Activated T-helper 1 cell treated with anti-CD3 and anti-CD28 coated beads, Interleukin-12 subunit alpha, Interleukin-12 subunit beta, Interleukin-2, Interleukin-4 antibody, amounts not matched to agents 30 ng/mL and 10 ng/mL and 1 ng/mL, durations not matched to agents 14 hours and 24 hours and 36 hours (primary cell): Measurements from ENCODE around the gene OR13C5. TPM values are rescaled to one million over a fixed set of nuclear protein-coding genes. Genes with fewer than 3 reads are reported as not detected.
"Not testable (repeated sequence)": the region's sequence is repeated elsewhere in the genome, so short reads cannot be mapped to it uniquely, and the experiment has no call there.

Experiments used
- DNase-seq: peaks from one replicate; pipeline ENCODE4 v3.0.0; 2021; ENCODE audit warnings: low spot score
- H3K27ac Mint-ChIP-seq: one replicate; pipeline ENCODE4 v1.8.0; 2021; ENCODE audit warnings: mild to moderate bottlenecking, mixed read lengths
- H3K27me3 Mint-ChIP-seq: one replicate; pipeline ENCODE4 v1.8.0; 2022; ENCODE audit warnings: mild to moderate bottlenecking, moderate library complexity, mixed read lengths; ENCODE audit not compliant: insufficient read depth
- H3K36me3 Mint-ChIP-seq: one replicate; pipeline ENCODE4 v1.8.0; 2021; ENCODE audit warnings: low read depth, mixed read lengths
- H3K4me1 Mint-ChIP-seq: one replicate; pipeline ENCODE4 v1.8.0; 2021; ENCODE audit warnings: low read depth, mixed read lengths
- H3K4me3 Mint-ChIP-seq: one replicate; pipeline ENCODE4 v1.8.0; 2021; ENCODE audit warnings: mild to moderate bottlenecking, moderate library complexity, mixed read lengths
- H3K9me3 Mint-ChIP-seq: one replicate; pipeline ENCODE4 v1.8.0; 2021; ENCODE audit warnings: mixed read lengths
- intact Hi-C: fragments of 100-400 bp; cut with micrococcal nuclease; formaldehyde crosslinking; loops from one replicate; pipeline ENCODE4 v1.15.1; 2024
- total RNA-seq: library from RNA; stranded (reverse); gene quantifications from 2 replicates; pipeline ENCODE4 v1.2.3, GENCODE V29; 2022

Gene OR13C5
- not detected in 2 replicates for total RNA-seq

GRCh38 chr9:104599313-104599712 lies at the start of gene OR13C5:
Gene OR13C5 (minus strand): TSS chr9:104599413. CDS start chr9:104599413, 0 bp downstream.
- H3K9me3 Mint-ChIP-seq, H3K36me3 Mint-ChIP-seq, H3K4me1 Mint-ChIP-seq, H3K27ac Mint-ChIP-seq, H3K27me3 Mint-ChIP-seq, intact Hi-C loops, H3K4me3 Mint-ChIP-seq, DNase-seq: not testable (repeated sequence)

GRCh38 chr9:104635456-104635855 lies 36.2 kb upstream of the OR13C5 start:
- intact Hi-C loops: no loop called here
- H3K27ac Mint-ChIP-seq: no peak overlapping the region
- no peaks in the 10 kb centered on the region for H3K4me1 Mint-ChIP-seq
- H3K9me3 Mint-ChIP-seq: peaks cover 6% of the 10 kb centered on the region
- H3K27me3 Mint-ChIP-seq: no peaks in the 10 kb centered on the region
- H3K36me3 Mint-ChIP-seq: no peaks in the 10 kb centered on the region
- no peak overlapping the region for H3K4me3 Mint-ChIP-seq
- no peak for DNase-seq

GRCh38 chr9:104633976-104634520 lies 34.8 kb upstream of the OR13C5 start:
- Mint-ChIP-seq H3K9me3 (peaks cover 4% of the 10 kb centered on the region), H3K27ac (no peak overlapping the region), H3K4me1 (no peaks in the 10 kb centered on the region), H3K27me3 (no peaks in the 10 kb centered on the region), H3K4me3 (no peak overlapping the region), H3K36me3 (no peaks in the 10 kb centered on the region)
- intact Hi-C loops: no loop called here
- no peak for DNase-seq

GRCh38 chr9:104625964-104626363 lies 26.8 kb upstream of the OR13C5 start:
- DNase-seq, intact Hi-C loops, H3K27me3 Mint-ChIP-seq, H3K27ac Mint-ChIP-seq, H3K4me3 Mint-ChIP-seq, H3K9me3 Mint-ChIP-seq, H3K4me1 Mint-ChIP-seq, H3K36me3 Mint-ChIP-seq: not testable (repeated sequence)

- Mint-ChIP-seq H3K4me1 (no peaks in the 10 kb centered on the region), H3K4me3 (no peak within 1 kb of the TSS), H3K27me3 (no peaks in the 10 kb centered on the region), H3K36me3 (no peaks in the 10 kb centered on the region), H3K27ac (no peak within 1 kb of the TSS), H3K9me3 (no peaks in the 10 kb centered on the region)
- intact Hi-C loops: no loop called here
- no peak for DNase-seq
Observed at GRCh38 chr9:104618104-104618503, 18.9 kb upstream of the OR13C5 start, which contains the start of gene OR13C9. Gene OR13C9 (minus strand): TSS chr9:104618204. CDS start chr9:104618204, 0 bp downstream.

- no peaks in the 10 kb centered on the region for H3K36me3 Mint-ChIP-seq
- no peaks in the 10 kb centered on the region for H3K27me3 Mint-ChIP-seq
- no peak overlapping the region for H3K4me3 Mint-ChIP-seq
- no peak overlapping the region for H3K27ac Mint-ChIP-seq
- H3K9me3 Mint-ChIP-seq: no peaks in the 10 kb centered on the region
- DNase-seq: no peak
- intact Hi-C loops: no loop called here
- no peaks in the 10 kb centered on the region for H3K4me1 Mint-ChIP-seq
Observed at GRCh38 chr9:104617418-104617817, 18.2 kb upstream of the OR13C5 start.

GRCh38 chr9:104611213-104611612 lies 12.0 kb upstream of the OR13C5 start:
- DNase-seq: no peak
- Mint-ChIP-seq H3K9me3 (no peaks in the 10 kb centered on the region), H3K4me3 (no peak overlapping the region), H3K4me1 (no peaks in the 10 kb centered on the region), H3K36me3 (no peaks in the 10 kb centered on the region), H3K27ac (no peak overlapping the region), H3K27me3 (no peaks in the 10 kb centered on the region)
- intact Hi-C loops: no loop called here

GRCh38 chr9:104608336-104608735 lies 9.1 kb upstream of the OR13C5 start:
- intact Hi-C loops: no loop called here
- no peaks in the 10 kb centered on the region for H3K9me3 Mint-ChIP-seq
- H3K27ac Mint-ChIP-seq: no peak overlapping the region
- no peak for DNase-seq
- H3K36me3 Mint-ChIP-seq: no peaks in the 10 kb centered on the region
- no peaks in the 10 kb centered on the region for H3K4me1 Mint-ChIP-seq
- no peaks in the 10 kb centered on the region for H3K27me3 Mint-ChIP-seq
- no peak overlapping the region for H3K4me3 Mint-ChIP-seq

- H3K27me3 Mint-ChIP-seq: no peaks in the 10 kb centered on the region
- DNase-seq: no peak
- no peak overlapping the region for H3K4me3 Mint-ChIP-seq
- H3K36me3 Mint-ChIP-seq: no peaks in the 10 kb centered on the region
- no peaks in the 10 kb centered on the region for H3K9me3 Mint-ChIP-seq
- H3K4me1 Mint-ChIP-seq: no peaks in the 10 kb centered on the region
- no peak overlapping the region for H3K27ac Mint-ChIP-seq
- intact Hi-C loops: no loop called here
Observed at GRCh38 chr9:104606152-104606551, 6.9 kb upstream of the OR13C5 start.

- DNase-seq, H3K36me3 Mint-ChIP-seq, H3K27me3 Mint-ChIP-seq, H3K9me3 Mint-ChIP-seq, H3K4me1 Mint-ChIP-seq, H3K4me3 Mint-ChIP-seq, H3K27ac Mint-ChIP-seq, intact Hi-C loops: not testable (repeated sequence)
Observed at GRCh38 chr9:104605527-104605926, 6.3 kb upstream of the OR13C5 start, which contains the start of gene OR13C2. Gene OR13C2 (minus strand): TSS chr9:104605627. CDS start chr9:104605627, 0 bp downstream.

GRCh38 chr9:104604801-104605200 lies 5.6 kb upstream of the OR13C5 start:
- no peak overlapping the region for H3K27ac Mint-ChIP-seq
- H3K27me3 Mint-ChIP-seq: no peaks in the 10 kb centered on the region
- H3K4me3 Mint-ChIP-seq: no peak overlapping the region
- H3K36me3 Mint-ChIP-seq: no peaks in the 10 kb centered on the region
- no peak for DNase-seq
- no peaks in the 10 kb centered on the region for H3K4me1 Mint-ChIP-seq
- intact Hi-C loops: no loop called here
- no peaks in the 10 kb centered on the region for H3K9me3 Mint-ChIP-seq

- H3K9me3 Mint-ChIP-seq, intact Hi-C loops, H3K4me3 Mint-ChIP-seq, H3K36me3 Mint-ChIP-seq, H3K27me3 Mint-ChIP-seq, H3K27ac Mint-ChIP-seq, DNase-seq, H3K4me1 Mint-ChIP-seq: not testable (repeated sequence)
Observed at GRCh38 chr9:104598749-104599148, 464 bp downstream of the OR13C5 start.

GRCh38 chr9:104589626-104590025 lies 9.6 kb downstream of the OR13C5 start:
- no peak for DNase-seq
- intact Hi-C loops: no loop called here
- no peaks in the 10 kb centered on the region for H3K4me1 Mint-ChIP-seq
- H3K27ac Mint-ChIP-seq: no peak overlapping the region
- no peak overlapping the region for H3K4me3 Mint-ChIP-seq
- H3K27me3 Mint-ChIP-seq: peaks cover 4% of the 10 kb centered on the region
- H3K36me3 Mint-ChIP-seq: no peaks in the 10 kb centered on the region
- H3K9me3 Mint-ChIP-seq: no peaks in the 10 kb centered on the region
